ENCODE results near the gene BEND3.
"Not testable (repeated sequence)": the region's sequence is repeated elsewhere in the genome, so short reads cannot be mapped to it uniquely, and the experiment has no call there.

Gene BEND3

DNA sequence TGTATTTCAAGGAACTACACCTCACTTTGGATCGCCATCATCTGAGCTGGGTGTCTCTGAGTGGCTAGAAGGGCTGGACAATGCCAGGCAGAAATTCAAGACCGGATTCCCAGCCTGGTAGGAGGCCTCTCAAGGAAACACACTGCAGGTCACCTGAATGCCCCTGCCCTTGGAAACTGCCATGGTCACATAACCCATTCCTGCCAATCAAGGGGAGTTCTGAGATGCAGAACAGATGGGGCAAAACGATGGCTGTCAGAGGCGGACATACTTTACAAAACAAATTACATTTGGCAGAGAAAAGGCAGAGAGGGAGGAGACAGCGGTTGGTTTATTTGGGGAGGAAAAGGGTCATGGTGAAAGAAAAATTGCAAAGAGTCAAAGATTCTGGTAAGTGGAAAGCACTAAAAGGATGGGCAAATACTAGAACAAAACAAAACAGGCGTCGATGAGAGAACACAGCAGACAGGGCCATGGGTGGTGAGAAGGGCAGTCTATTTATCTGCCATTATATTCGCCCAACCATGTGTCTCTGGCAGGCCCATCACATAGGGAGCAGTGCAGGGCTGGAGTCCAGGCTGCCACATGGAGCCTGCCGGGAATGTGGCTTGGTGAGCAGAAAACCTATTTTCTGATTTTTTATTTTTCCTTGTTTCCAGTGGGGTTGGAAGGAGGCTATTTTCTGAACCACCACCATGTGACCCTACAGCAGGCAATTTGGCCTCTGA lies 13.5 kb downstream of the BEND3 start:
- no peaks in the 10 kb centered on the region for H3K27me3 Mint-ChIP-seq (ENCODE audit: low read depth)
- peaks cover 11% of the 10 kb centered on the region for H3K36me3 Mint-ChIP-seq (ENCODE audit: low read depth)
- no peak overlapping the region for H3K4me3 Mint-ChIP-seq
- peaks cover 12% of the 10 kb centered on the region for H3K4me1 Mint-ChIP-seq
- peak overlapping the region in 2 of 3 experiments; percentile 9 to 31 for H3K27ac Mint-ChIP-seq
- no peaks in the 10 kb centered on the region for H3K9me3 Mint-ChIP-seq
- TF ChIP-seq, protein P1, sequence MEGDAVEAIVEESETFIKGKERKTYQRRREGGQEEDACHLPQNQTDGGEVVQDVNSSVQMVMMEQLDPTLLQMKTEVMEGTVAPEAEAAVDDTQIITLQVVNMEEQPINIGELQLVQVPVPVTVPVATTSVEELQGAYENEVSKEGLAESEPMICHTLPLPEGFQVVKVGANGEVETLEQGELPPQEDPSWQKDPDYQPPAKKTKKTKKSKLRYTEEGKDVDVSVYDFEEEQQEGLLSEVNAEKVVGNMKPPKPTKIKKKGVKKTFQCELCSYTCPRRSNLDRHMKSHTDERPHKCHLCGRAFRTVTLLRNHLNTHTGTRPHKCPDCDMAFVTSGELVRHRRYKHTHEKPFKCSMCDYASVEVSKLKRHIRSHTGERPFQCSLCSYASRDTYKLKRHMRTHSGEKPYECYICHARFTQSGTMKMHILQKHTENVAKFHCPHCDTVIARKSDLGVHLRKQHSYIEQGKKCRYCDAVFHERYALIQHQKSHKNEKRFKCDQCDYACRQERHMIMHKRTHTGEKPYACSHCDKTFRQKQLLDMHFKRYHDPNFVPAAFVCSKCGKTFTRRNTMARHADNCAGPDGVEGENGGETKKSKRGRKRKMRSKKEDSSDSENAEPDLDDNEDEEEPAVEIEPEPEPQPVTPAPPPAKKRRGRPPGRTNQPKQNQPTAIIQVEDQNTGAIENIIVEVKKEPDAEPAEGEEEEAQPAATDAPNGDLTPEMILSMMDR (IDR thresholded peaks at IDR 0.05; ENCODE audit: unreplicated experiment in 3 of 3): no peak

DNA sequence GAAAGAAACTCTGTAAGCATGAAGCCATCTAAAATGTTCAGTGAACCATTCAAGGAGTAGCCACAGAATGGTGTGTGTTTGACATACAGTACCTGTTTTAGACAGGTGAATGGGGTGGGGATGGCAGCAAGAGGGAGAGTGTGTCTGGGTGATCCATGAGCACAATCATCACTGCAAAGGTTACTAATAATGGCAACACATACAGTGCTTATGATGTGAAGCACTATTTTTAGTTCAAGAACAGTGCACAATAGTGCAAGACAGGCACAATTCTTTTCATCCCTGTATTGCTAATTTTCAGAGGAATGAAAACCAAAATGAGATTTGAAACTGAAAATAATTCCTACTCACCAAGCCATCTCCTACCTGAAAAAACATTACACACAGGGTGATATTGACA lies 14.1 kb downstream of the BEND3 start:
- Mint-ChIP-seq H3K9me3 (no peaks in the 10 kb centered on the region), H3K4me3 (no peak overlapping the region), H3K27me3 (ENCODE audit: low read depth) (no peaks in the 10 kb centered on the region), H3K4me1 (peaks cover 12% of the 10 kb centered on the region), H3K36me3 (ENCODE audit: low read depth) (peaks cover 14% of the 10 kb centered on the region), H3K27ac (peak overlapping the region in 1 of 3 experiments; percentile 60)
- TF ChIP-seq, protein P1 (IDR thresholded peaks at IDR 0.05; ENCODE audit: unreplicated experiment in 3 of 3): no peak

DNA sequence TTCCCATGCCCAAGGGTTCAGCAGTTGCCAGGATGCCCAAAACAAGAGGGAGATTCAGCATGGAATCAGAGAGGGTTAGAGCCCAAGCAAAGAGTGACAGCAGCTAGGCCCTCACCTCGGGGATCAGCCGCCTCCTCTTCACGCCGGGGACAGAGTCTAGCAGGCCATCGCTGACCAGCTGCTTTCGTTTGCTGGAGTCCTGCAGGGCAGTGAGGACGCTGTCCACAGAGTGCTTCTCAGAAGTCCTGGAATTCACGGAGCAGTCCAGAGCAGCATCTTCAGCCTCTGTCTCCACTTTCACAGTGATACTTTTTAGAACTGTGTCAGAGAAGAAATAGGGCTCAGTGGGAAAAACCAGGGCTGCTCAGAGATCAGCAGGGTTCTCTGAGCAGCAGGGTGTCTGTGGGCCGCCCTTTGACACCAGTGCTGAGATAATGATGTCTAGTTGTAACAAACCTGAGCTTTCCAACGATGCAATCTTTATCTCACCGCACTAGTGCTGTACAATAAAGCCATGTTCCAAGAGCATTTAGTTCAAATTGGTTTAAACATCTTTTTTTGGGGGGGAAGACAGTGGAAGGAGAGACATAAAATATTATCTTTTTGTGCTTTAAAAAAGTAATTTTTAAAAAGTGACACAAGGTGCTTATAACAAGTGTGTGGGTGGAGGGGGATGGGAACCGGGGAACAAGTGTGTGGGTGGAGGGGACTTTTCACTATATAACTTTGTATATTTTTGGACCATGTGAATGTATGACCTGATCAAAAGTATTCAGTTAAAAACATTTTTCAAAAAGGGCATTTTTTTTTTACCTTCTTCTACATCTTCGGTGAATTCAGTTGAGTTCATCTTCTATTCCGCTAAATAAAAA lies 16.6 kb downstream of the BEND3 start:
- TF ChIP-seq, protein P1 (IDR thresholded peaks at IDR 0.05; ENCODE audit: unreplicated experiment in 3 of 3): no peak
- no peaks in the 10 kb centered on the region for H3K27me3 Mint-ChIP-seq (ENCODE audit: low read depth)
- peaks cover 12% of the 10 kb centered on the region for H3K4me1 Mint-ChIP-seq
- H3K36me3 Mint-ChIP-seq (ENCODE audit: low read depth): peaks cover 26% of the 10 kb centered on the region
- H3K4me3 Mint-ChIP-seq: no peak overlapping the region
- no peaks in the 10 kb centered on the region for H3K9me3 Mint-ChIP-seq
- no peak overlapping the region for H3K27ac Mint-ChIP-seq

DNA sequence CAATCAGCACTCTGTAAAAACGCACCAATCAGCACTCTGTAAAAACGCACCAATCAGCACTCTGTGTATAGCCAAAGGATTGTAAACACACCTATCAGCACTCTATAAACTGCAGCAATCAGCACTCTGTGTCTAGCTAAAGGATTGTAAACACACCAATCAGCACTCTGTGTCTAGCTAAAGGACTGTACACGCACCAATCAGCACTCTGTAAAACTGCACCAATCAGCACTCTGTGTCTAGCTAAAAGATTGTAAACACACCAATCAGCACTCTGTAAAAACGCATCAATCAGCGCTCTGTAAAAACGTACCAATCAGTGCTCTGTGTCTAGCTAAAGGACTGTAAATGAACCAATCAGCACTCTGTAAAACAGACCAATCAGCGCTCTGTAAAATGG lies 30.9 kb downstream of the BEND3 start:
- H3K4me1 Mint-ChIP-seq; H3K27me3 Mint-ChIP-seq (ENCODE audit: low read depth); H3K27ac Mint-ChIP-seq; H3K9me3 Mint-ChIP-seq; H3K4me3 Mint-ChIP-seq: not testable (repeated sequence)
- peaks cover 59% of the 10 kb centered on the region for H3K36me3 Mint-ChIP-seq (ENCODE audit: low read depth)

DNA sequence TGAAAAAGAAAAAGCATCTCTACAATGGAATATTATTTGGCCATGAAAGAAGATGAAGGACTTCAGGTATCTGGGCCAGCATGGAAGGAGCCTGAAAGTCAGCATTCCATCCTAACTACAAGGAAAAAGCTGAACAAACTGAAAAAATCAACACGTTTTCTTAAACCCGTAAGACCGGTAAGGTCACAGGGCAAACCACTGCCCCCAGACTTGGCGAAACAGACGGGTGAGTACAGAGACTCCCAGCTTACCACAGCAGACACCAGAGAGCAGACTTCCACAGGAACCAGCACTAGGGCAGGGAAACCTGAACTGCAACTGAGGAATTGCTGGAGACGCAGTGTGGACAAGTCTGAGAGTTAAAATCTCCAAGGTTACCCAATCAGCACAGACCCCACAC lies 31.4 kb downstream of the BEND3 start:
- TF ChIP-seq, protein P1 (IDR thresholded peaks at IDR 0.05; ENCODE audit: unreplicated experiment in 3 of 3): no peak
- Mint-ChIP-seq H3K27me3 (ENCODE audit: low read depth) (no peaks in the 10 kb centered on the region), H3K36me3 (ENCODE audit: low read depth) (peaks cover 58% of the 10 kb centered on the region), H3K4me3 (no peak overlapping the region), H3K9me3 (peaks cover 3% of the 10 kb centered on the region), H3K27ac (no peak overlapping the region), H3K4me1 (no peaks in the 10 kb centered on the region)

DNA sequence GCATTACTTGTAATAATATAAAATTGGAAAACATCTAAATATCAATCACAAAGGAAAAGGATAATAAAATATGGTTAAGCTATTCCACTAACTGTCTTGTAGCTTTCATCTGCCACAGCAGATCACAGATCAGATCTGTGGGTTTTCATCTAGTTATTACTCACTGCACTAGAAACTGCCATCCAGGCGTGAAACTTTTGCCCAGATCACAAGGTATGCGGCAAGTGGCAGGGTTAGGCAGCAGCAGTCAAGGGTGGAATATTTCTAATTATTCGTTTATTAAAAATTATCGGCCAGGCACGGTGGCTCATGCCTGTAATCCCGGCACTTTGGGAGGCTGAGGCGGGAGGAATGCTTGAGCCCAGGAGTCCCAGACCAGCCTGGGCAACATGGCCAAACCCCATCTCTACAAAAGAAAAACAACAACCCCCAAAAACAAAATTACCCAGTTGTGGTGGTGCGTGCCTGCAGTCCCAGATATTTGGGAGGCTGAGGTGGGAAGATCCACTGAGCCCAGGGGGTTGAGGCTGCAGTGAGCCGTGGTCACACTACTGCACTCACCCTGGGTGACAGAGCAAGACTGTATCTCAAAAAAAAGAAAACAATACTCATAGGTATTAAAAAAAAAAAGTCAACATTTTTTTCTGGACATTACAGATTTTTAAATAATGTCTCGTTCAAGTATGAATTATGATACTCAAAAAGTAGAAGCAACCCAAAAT lies 32.1 kb downstream of the BEND3 start:
- Mint-ChIP-seq H3K27ac (peak overlapping the region in 1 of 3 experiments; percentile 77), H3K9me3 (peaks cover 3% of the 10 kb centered on the region), H3K36me3 (ENCODE audit: low read depth) (peaks cover 51% of the 10 kb centered on the region), H3K4me1 (no peaks in the 10 kb centered on the region), H3K27me3 (ENCODE audit: low read depth) (no peaks in the 10 kb centered on the region), H3K4me3 (no peak overlapping the region)
- TF ChIP-seq, protein P1 (IDR thresholded peaks at IDR 0.05; ENCODE audit: unreplicated experiment in 3 of 3): no peak

Measured in nephron (organoid).